Kidney (tissue), 14 donors: ENCODE data around the gene ADAM33. TPM values are rescaled to one million over a fixed set of nuclear protein-coding genes. Genes with fewer than 3 reads are reported as not detected.

Experiments used
- DNase-seq, 5 donors: peaks; one replicate each; pipeline ENCODE4 v3.0.0-alpha.2; 2013 to 2020
- FAIRE-seq: peaks from 2 replicates; lab custom pipeline; 2012; peaks lifted over from hg19 to GRCh38; lab: Jason Lieb, UNC
- H3K27ac ChIP-seq, 2 donors: one replicate each; pipeline ENCODE4 v1.7.0; 2013; ENCODE audit warnings: low read depth in 2 of 2, low read length in 2 of 2, inconsistent platforms in 1 of 2
- H3K27me3 ChIP-seq: one replicate; pipeline ENCODE4 v1.7.1; 2013; ENCODE audit warnings: low read length, inconsistent platforms; ENCODE audit not compliant: control insufficient read depth, insufficient read depth
- H3K36me3 ChIP-seq, 3 donors: one replicate each; pipeline versions ENCODE4 v1.7.0 to v1.7.1; 2013; ENCODE audit warnings: low read length in 3 of 3, control low read depth in 1 of 3, inconsistent platforms in 1 of 3; ENCODE audit not compliant: insufficient read depth in 3 of 3, control insufficient read depth in 2 of 3
- H3K4me1 ChIP-seq, 3 donors: one replicate each; pipeline versions ENCODE4 v1.7.0 to v1.7.1; 2013; ENCODE audit warnings: low read length in 3 of 3, inconsistent platforms in 1 of 3, low read depth in 1 of 3; ENCODE audit not compliant: control insufficient read depth in 2 of 3, insufficient read depth in 2 of 3
- H3K4me3 ChIP-seq, 3 donors: one replicate each; pipeline versions ENCODE4 v1.7.0 to v1.8.1; 2013; ENCODE audit warnings: low read length in 3 of 3, control low read depth in 1 of 3, inconsistent platforms in 1 of 3
- H3K9ac ChIP-seq, 3 donors: one replicate each; pipeline versions ENCODE4 v1.7.0 to v1.7.1; 2013; ENCODE audit warnings: low read length in 3 of 3, control low read depth in 1 of 3, inconsistent platforms in 1 of 3
- H3K9me3 ChIP-seq, 3 donors: one replicate each; pipeline versions ENCODE4 v1.7.0 to v1.7.1; 2013; ENCODE audit warnings: low read length in 3 of 3, control low read depth in 1 of 3, inconsistent platforms in 1 of 3; ENCODE audit not compliant: control insufficient read depth in 2 of 3, insufficient read depth in 1 of 3
- intact Hi-C: fragments of 100-400 bp; cut with DNase I; formaldehyde crosslinking; loops from one replicate; pipeline ENCODE4 v1.11.1; 2022
- polyA plus RNA-seq: library from polyadenylated mRNA; stranded (reverse); fragments of 350-450 nt; fragmentation: Illumina TruSeq; extraction: RNeasy Lipid Tissue Mini Kit (QIAGEN cat#74804); gene quantifications from one replicate; pipeline ENCODE4 v1.2.3, GENCODE V29; 2014; ENCODE audit warnings: low read depth, low replicate concordance; ENCODE audit not compliant: insufficient read depth
- total RNA-seq: library from RNA; stranded (reverse); fragmentation: NEBNext Ultra II Directional; extraction: Animal tissue kit (Norgen Biotek cat#: 25700); gene quantifications from one replicate; pipeline ENCODE4 v1.2.1, GENCODE V29; 2021
- TF ChIP-seq, protein P1 (sequence below): IDR thresholded peaks from 3 replicates; pipeline ENCODE4 v1.5.1; 2012; ENCODE audit warnings: mild to moderate bottlenecking, moderate library complexity, borderline replicate concordance; ENCODE audit not compliant: insufficient read depth; ENCODE audit errors: extremely low read depth
- donor health status: control.
- donor health status: control.
- donor health status: control.
- donor health status: control.
- donor health status: control.
- donor health status: DM: yes; HTN: yes; CAD: no.
- donor health status: Normal renal cell carcinoma (clear cell type).

The ADAM33 gene
- total and polyA plus RNA-seq, 2 donors from 2014 or later: 4.1 to 4.3 TPM

- TF ChIP-seq, protein P1, sequence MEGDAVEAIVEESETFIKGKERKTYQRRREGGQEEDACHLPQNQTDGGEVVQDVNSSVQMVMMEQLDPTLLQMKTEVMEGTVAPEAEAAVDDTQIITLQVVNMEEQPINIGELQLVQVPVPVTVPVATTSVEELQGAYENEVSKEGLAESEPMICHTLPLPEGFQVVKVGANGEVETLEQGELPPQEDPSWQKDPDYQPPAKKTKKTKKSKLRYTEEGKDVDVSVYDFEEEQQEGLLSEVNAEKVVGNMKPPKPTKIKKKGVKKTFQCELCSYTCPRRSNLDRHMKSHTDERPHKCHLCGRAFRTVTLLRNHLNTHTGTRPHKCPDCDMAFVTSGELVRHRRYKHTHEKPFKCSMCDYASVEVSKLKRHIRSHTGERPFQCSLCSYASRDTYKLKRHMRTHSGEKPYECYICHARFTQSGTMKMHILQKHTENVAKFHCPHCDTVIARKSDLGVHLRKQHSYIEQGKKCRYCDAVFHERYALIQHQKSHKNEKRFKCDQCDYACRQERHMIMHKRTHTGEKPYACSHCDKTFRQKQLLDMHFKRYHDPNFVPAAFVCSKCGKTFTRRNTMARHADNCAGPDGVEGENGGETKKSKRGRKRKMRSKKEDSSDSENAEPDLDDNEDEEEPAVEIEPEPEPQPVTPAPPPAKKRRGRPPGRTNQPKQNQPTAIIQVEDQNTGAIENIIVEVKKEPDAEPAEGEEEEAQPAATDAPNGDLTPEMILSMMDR: no peak
- intact Hi-C loops: no loop called here
Observed at GRCh38 chr20:3670511-3670910, 11.3 kb downstream of the ADAM33 start.

DNA sequence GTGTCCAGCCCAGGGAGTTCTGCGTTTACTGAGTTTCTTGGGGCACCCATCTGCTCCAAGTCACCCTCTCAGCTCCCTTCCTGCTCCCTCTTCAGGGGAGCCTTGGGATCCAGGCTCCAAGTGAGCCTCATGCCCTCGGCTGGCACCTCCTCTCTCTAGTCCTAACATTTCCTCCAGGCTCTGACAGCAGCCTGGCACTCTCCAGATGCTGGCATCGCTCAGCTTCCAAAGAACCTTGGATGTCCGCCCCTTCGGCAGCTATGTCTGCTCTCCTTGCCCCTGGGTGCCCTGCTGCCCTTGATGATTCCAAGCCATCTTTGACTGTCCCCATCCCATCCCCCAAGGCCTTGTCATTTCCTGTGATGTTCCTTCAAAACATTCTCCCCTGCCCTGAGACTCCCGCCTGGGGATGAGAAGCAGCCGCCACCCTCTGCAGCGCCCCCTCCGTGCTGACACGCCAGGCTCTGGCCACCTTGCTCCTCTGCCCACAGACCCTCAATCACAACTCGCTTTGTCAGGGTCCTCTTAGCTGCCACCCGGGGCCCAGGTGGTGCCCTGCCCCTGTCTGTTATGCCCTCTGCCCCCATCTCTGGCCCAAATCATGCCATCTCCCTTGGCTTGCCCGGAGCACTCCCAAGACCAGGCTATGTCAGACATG, 12.0 kb downstream of the ADAM33 start:
- H3K36me3 ChIP-seq: no peaks in the 10 kb centered on the region
- H3K27ac ChIP-seq: no peak overlapping the region
- H3K4me1 ChIP-seq: no peaks in the 10 kb centered on the region
- FAIRE-seq (no peak), DNase-seq (peak in 1 of 5 donors; percentile 55)
- no peak overlapping the region for H3K4me3 ChIP-seq
- no peak overlapping the region for H3K9ac ChIP-seq
- intact Hi-C loops: no loop called here
- H3K9me3 ChIP-seq: no peaks in the 10 kb centered on the region
- TF ChIP-seq, protein P1: no peak
- peaks cover 7% of the 10 kb centered on the region for H3K27me3 ChIP-seq

More at GRCh38 chr20:3670511-3670910, 11.3 kb downstream of the ADAM33 start:
- H3K9ac ChIP-seq: no peak overlapping the region
- no peaks in the 10 kb centered on the region for H3K36me3 ChIP-seq
- no peak overlapping the region for H3K4me3 ChIP-seq
- H3K4me1 ChIP-seq: no peaks in the 10 kb centered on the region
- DNase-seq: peak in 4 of 5 donors; percentile 22 to 72 (median 65)
- H3K27me3 ChIP-seq: peaks cover 7% of the 10 kb centered on the region
- H3K27ac ChIP-seq: no peak overlapping the region
- no peaks in the 10 kb centered on the region for H3K9me3 ChIP-seq
- no peak for FAIRE-seq

DNA sequence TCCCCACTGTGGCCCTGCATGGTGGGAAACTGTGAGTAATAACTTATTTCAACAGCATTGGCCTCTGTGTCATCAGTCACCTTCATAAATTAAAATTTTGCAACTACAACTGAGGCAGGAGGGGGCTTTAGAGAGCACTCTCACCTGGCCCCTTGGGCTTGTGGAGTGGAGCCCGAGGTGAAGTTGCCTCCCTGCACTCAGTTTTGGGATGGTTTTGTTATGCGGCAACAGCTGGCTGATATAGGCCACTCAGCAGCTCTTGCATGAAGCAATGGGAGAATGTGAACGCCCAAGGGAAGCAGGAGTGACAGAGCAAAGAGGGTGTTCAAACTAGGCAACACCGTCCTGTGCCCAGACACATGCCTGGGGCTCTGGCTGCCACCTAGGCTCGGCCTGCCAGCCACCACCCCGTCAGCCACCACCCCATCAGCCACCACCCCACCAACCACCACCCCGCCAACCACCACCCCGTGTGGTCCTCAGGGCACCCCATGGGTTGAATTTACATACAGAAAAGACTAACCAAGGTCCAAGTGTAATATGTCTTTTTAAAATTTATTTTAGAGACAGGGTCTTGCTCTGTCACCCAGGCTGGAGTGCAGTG, 14.3 kb downstream of the ADAM33 start:
- DNase-seq: peak in 1 of 5 donors; percentile 47
- Histone ChIP-seq H3K27me3 (peaks cover 6% of the 10 kb centered on the region), H3K9me3 (no peaks in the 10 kb centered on the region), H3K4me1 (no peaks in the 10 kb centered on the region), H3K27ac (no peak overlapping the region), H3K36me3 (no peaks in the 10 kb centered on the region), H3K4me3 (no peak overlapping the region), H3K9ac (no peak overlapping the region)
- intact Hi-C loops: no loop called here
- no peak for FAIRE-seq
- TF ChIP-seq, protein P1: no peak
